Loucy (cell line): ENCODE measurements around the gene TM9SF3.
"Not testable (repeated sequence)": the region's sequence is repeated elsewhere in the genome, so short reads cannot be mapped to it uniquely, and the experiment has no call there.

Experiments used
- H2AFZ ChIP-seq: fragments of 200-600 bp; sonication (generic); 2 replicates; pipeline ENCODE4 v1.6.0; 2016; ENCODE audit warnings: antibody characterized with exemption, mild to moderate bottlenecking, low read length, moderate library complexity
- H3F3A ChIP-seq: fragments of 200-600 bp; 2 replicates; pipeline ENCODE4 v1.6.0; 2016; ENCODE audit warnings: antibody characterized with exemption, low read depth, mild to moderate bottlenecking
- H3K27me3 ChIP-seq: fragments of 200-600 bp; sonication (generic); 2 replicates; pipeline ENCODE4 v1.6.1; 2014; ENCODE audit warnings: low read length, mild to moderate bottlenecking; ENCODE audit not compliant: insufficient read depth, poor library complexity, severe bottlenecking
- H3K36me3 ChIP-seq: fragments of 200-600 bp; sonication (generic); 2 replicates; pipeline ENCODE4 v1.6.1; 2016; ENCODE audit warnings: low read length; ENCODE audit not compliant: insufficient read depth
- H3K4me1 ChIP-seq: fragments of 200-600 bp; sonication (generic); 2 replicates; pipeline ENCODE4 v1.5.1; 2014; ENCODE audit warnings: low read length, mild to moderate bottlenecking; ENCODE audit not compliant: insufficient read depth, poor library complexity, severe bottlenecking
- H3K4me2 ChIP-seq: fragments of 200-600 bp; sonication (generic); 2 replicates; pipeline ENCODE4 v1.6.0; 2014; ENCODE audit warnings: antibody characterized with exemption, low read length, low read depth, mild to moderate bottlenecking; ENCODE audit not compliant: poor library complexity, severe bottlenecking
- H3K4me3 ChIP-seq: fragments of 200-600 bp; sonication (generic); 2 replicates; pipeline ENCODE4 v1.5.1; 2014; ENCODE audit warnings: low read length, mild to moderate bottlenecking, mixed read lengths; ENCODE audit not compliant: poor library complexity, severe bottlenecking
- H3K79me2 ChIP-seq: fragments of 200-600 bp; sonication (generic); 2 replicates; pipeline ENCODE4 v1.6.1; 2014; ENCODE audit warnings: low read length; ENCODE audit not compliant: insufficient read depth
- H3K9ac ChIP-seq: fragments of 200-600 bp; sonication (generic); 2 replicates; pipeline ENCODE4 v1.6.0; 2014; ENCODE audit warnings: mild to moderate bottlenecking, low read depth, low read length, moderate library complexity; ENCODE audit not compliant: poor library complexity, severe bottlenecking
- H3K9me2 ChIP-seq: fragments of 200-600 bp; sonication (generic); replicated peaks from 2 replicates; pipeline ENCODE4 v1.6.1; 2016; ENCODE audit warnings: low read depth, low read length, mixed read lengths
- H3K9me3 ChIP-seq: fragments of 200-600 bp; sonication (generic); 2 replicates; pipeline ENCODE4 v1.6.1; 2014; ENCODE audit warnings: mild to moderate bottlenecking, antibody characterized with exemption, low read length, low read depth; ENCODE audit not compliant: insufficient read depth
- H4K20me1 ChIP-seq: fragments of 200-600 bp; sonication (generic); 2 replicates; pipeline ENCODE4 v1.6.0; 2014; ENCODE audit warnings: antibody characterized with exemption, low read length, mild to moderate bottlenecking; ENCODE audit not compliant: insufficient read depth, poor library complexity, severe bottlenecking
- EZH2phosphoT487 ChIP-seq: fragments of 200-600 bp; IDR thresholded peaks from 2 replicates; pipeline ENCODE4 v1.6.1; 2018; ENCODE audit warnings: antibody characterized with exemption, mild to moderate bottlenecking, moderate library complexity, borderline replicate concordance
- TF ChIP-seq, protein P1 (sequence below): fragments of 200-600 bp; sonication (generic); conservative IDR thresholded peaks from 2 replicates; pipeline ENCODE4 v1.5.1; 2014; ENCODE audit warnings: mild to moderate bottlenecking, antibody characterized with exemption, low read length

Gene TM9SF3

DNA sequence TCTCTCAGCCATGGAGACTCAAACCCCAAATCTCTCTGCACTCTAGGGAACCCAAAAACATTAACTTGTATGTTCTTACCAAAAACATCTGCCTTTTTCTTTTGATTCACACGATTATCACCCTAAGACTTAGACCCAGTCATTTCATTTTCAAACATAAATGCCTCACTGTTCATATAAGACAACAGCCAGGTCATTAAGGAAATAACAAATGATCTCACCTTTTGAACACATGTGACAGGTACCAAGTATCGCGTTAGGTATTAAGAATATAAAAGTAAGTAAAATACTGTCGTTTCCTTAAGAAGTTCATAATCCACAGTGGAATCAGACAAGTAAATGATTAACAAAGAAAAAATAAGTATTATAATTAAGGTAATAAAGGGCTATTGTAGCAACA is 8.8 kb downstream of the TM9SF3 start:
- no peaks in the 10 kb centered on the region for H3K27me3 ChIP-seq
- H3K4me3 ChIP-seq, result peak overlapping the region; percentile 1
- peaks cover 22% of the 10 kb centered on the region; the same call in 1 of the 2 replicates for H3K36me3 ChIP-seq
- H3K4me1 ChIP-seq, result peaks cover 55% of the 10 kb centered on the region
- peaks cover 99% of the 10 kb centered on the region for H3K79me2 ChIP-seq
- no peak overlapping the region for H2AFZ ChIP-seq
- H3K9me2 ChIP-seq, result no peaks in the 10 kb centered on the region
- H4K20me1 ChIP-seq, result peaks cover 95% of the 10 kb centered on the region
- H3K9me3 ChIP-seq, result no peaks in the 10 kb centered on the region
- peak overlapping the region; percentile 94 for H3K4me2 ChIP-seq
- no peaks in the 10 kb centered on the region for H3F3A ChIP-seq
- H3K9ac ChIP-seq, result no peak overlapping the region
- no peak for TF ChIP-seq EZH2phosphoT487
- TF ChIP-seq, protein P1, sequence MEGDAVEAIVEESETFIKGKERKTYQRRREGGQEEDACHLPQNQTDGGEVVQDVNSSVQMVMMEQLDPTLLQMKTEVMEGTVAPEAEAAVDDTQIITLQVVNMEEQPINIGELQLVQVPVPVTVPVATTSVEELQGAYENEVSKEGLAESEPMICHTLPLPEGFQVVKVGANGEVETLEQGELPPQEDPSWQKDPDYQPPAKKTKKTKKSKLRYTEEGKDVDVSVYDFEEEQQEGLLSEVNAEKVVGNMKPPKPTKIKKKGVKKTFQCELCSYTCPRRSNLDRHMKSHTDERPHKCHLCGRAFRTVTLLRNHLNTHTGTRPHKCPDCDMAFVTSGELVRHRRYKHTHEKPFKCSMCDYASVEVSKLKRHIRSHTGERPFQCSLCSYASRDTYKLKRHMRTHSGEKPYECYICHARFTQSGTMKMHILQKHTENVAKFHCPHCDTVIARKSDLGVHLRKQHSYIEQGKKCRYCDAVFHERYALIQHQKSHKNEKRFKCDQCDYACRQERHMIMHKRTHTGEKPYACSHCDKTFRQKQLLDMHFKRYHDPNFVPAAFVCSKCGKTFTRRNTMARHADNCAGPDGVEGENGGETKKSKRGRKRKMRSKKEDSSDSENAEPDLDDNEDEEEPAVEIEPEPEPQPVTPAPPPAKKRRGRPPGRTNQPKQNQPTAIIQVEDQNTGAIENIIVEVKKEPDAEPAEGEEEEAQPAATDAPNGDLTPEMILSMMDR, result no peak

DNA sequence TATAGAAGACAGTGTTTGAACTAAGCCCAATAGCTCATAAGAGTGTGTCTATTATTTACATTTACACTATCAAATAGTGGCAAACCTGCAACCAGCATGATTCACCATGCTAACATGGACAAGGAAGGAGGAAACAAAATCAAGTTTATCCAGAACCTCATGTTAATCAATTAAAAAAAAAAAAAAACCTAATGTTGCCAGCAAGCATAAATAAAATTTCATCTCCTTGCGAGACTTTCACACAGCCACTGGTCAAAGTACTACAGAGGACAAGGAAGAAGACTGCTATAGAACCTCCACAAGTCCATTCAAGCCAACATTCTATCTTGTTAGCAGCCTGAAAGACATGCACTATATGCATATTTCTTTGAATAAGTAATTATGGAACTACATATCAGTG is 9.7 kb downstream of the TM9SF3 start:
- Histone ChIP-seq H3K27me3 (no peaks in the 10 kb centered on the region), H3K9ac (no peak overlapping the region), H3K4me3 (no peak overlapping the region), H2AFZ (no peak overlapping the region), H3K4me1 (peaks cover 47% of the 10 kb centered on the region), H3K9me3 (no peaks in the 10 kb centered on the region), H3K9me2 (no peaks in the 10 kb centered on the region), H3K36me3 (peaks cover 24% of the 10 kb centered on the region; the same call in 1 of the 2 replicates), H3K4me2 (peak overlapping the region; percentile 94), H4K20me1 (peaks cover 95% of the 10 kb centered on the region), H3F3A (no peaks in the 10 kb centered on the region), H3K79me2 (peaks cover 99% of the 10 kb centered on the region)
- TF ChIP-seq EZH2phosphoT487, result no peak
- TF ChIP-seq, protein P1, result no peak

DNA sequence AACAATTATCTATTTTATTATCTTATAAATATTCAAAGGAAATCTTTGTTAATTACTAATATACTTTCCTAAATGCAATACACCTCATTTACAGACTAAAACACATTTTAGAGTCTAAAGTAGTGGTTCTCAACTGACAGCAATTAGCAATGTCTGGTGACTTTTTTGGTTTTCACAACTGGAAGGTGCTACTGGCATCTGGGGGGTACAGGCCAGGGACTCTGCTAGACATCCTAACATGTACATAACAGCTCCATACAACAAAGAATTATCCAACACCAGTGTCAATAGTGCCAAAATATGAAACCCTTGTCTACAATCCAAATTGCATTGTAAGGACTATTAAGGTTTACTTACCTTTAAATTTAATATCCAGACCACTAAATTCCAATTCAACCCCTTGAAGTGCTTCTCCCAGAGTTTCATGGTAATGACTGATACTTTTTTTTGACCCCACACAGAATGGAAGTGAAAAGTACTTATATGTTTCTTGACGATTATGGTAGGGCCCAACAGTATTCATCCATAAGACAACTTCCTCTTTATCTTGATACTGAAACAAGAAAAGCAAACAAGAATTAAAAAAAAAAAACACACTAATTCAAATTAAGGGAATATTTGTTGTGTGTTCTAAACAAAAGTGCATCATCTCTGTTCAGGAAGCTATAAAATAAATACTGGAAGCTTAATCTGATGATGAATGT is 10.4 kb downstream of the TM9SF3 start:
- TF ChIP-seq, protein P1, result no peak
- TF ChIP-seq EZH2phosphoT487, result no peak
- Histone ChIP-seq H3K4me2 (peak overlapping the region; percentile 94), H4K20me1 (peaks cover 95% of the 10 kb centered on the region), H3K9me3 (no peaks in the 10 kb centered on the region), H3K36me3 (peaks cover 28% of the 10 kb centered on the region; the same call in 1 of the 2 replicates), H3K9me2 (no peaks in the 10 kb centered on the region), H3K27me3 (no peaks in the 10 kb centered on the region), H3F3A (no peaks in the 10 kb centered on the region), H3K9ac (no peak overlapping the region), H3K4me3 (no peak overlapping the region), H3K79me2 (peaks cover 99% of the 10 kb centered on the region), H2AFZ (no peak overlapping the region), H3K4me1 (peaks cover 41% of the 10 kb centered on the region)

DNA sequence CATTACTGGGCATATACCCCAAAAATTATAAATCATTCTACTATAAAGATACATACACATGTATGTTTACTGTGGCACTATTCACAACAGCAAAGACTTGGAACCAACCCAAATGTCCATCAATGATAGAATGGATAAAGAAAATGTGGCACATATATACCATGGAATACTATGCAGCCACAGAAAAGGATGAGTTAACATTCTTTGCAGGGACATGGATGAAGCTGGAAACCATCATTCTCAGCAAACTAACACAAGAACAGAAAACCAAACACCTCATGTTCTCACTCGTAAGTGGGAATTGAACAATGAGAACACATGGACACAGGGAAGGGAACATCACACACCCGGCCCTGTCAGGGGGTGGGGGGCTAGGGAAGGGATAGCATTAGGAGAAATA is 12.2 kb downstream of the TM9SF3 start:
- H3K27me3 ChIP-seq, H2AFZ ChIP-seq, H3K9me3 ChIP-seq, H3K9me2 ChIP-seq, H3K4me3 ChIP-seq, H3K4me2 ChIP-seq, H3F3A ChIP-seq, H3K9ac ChIP-seq: not testable (repeated sequence)
- Histone ChIP-seq H3K4me1 (peaks cover 25% of the 10 kb centered on the region), H3K36me3 (peaks cover 28% of the 10 kb centered on the region; the same call in 1 of the 2 replicates), H4K20me1 (peaks cover 94% of the 10 kb centered on the region), H3K79me2 (peaks cover 99% of the 10 kb centered on the region)
